Dermis microvascular lymphatic vessel endothelial cell (primary cell): ENCODE results near the gene FOXM1. TPM values are rescaled to one million over a fixed set of nuclear protein-coding genes. Genes with fewer than 3 reads are reported as not detected.

Experiments used
- total RNA-seq: library from RNA; depleted of rRNA; stranded (reverse); fragments of >200 nt; gene quantifications from 2 replicates; pipeline ENCODE4 v1.2.1, GENCODE V29; 2014

Gene FOXM1
- total RNA-seq, 1 donor from 2014 or later: 4.7 TPM

Other genes with a start within 250 kb of the FOXM1 start
- gene FKBP4, start 82.2 kb downstream of the FOXM1 start, total RNA-seq: 30.7 and 32.9 TPM in 2 replicates
- gene ITFG2, start 64.5 kb downstream of the FOXM1 start, total RNA-seq: 9.0 and 13.9 TPM in 2 replicates
- 0.13 TPM in 1 of 2 replicates, not detected in the other for gene NRIP2, start 42.1 kb downstream of the FOXM1 start, total RNA-seq
- gene TEX52, start 20.1 kb downstream of the FOXM1 start, total RNA-seq: not detected in 2 replicates
- 19.4 and 21.9 TPM in 2 replicates for gene RHNO1, start within 50 bp of the FOXM1 start, total RNA-seq
- 15.8 and 16.9 TPM in 2 replicates for gene TULP3, start 13.7 kb upstream of the FOXM1 start, total RNA-seq
- 20.8 and 21.9 TPM in 2 replicates for gene TEAD4, start 82.2 kb upstream of the FOXM1 start, total RNA-seq
- gene TSPAN9, start 200.2 kb upstream of the FOXM1 start, total RNA-seq: 68.3 and 96.8 TPM in 2 replicates